Trophoblast cell (in vitro differentiated cells and primary cell): Measurements from ENCODE around the gene FAM90A26.
"Not testable (repeated sequence)": the region's sequence is repeated elsewhere in the genome, so short reads cannot be mapped to it uniquely, and the experiment has no call there.

Source experiments
- DNase-seq, 2 donors: peaks; one replicate each; pipeline ENCODE4 v3.0.0-alpha.2; 2016
- H2AFZ ChIP-seq: 2 replicates; pipeline ENCODE4 v1.6.1; 2013; ENCODE audit warnings: low read length, moderate library complexity, mild to moderate bottlenecking; ENCODE audit not compliant: insufficient read depth, poor library complexity
- H2AK5ac ChIP-seq: 2 replicates; pipeline ENCODE4 v1.6.1; 2013; ENCODE audit warnings: mild to moderate bottlenecking, low read length
- H2BK120ac ChIP-seq: 2 replicates; pipeline ENCODE4 v1.6.1; 2013; ENCODE audit warnings: low read length, mild to moderate bottlenecking, moderate library complexity; ENCODE audit not compliant: insufficient read depth, poor library complexity
- H2BK12ac ChIP-seq: 2 replicates; pipeline ENCODE4 v1.6.1; 2013; ENCODE audit warnings: mild to moderate bottlenecking, low read length, moderate library complexity
- H2BK5ac ChIP-seq: 2 replicates; pipeline ENCODE4 v1.6.1; 2013; ENCODE audit warnings: low read length, low read depth, moderate library complexity, mild to moderate bottlenecking; ENCODE audit not compliant: poor library complexity
- H3K14ac ChIP-seq: 2 replicates; pipeline ENCODE4 v1.6.1; 2013; ENCODE audit warnings: mild to moderate bottlenecking, low read length
- H3K18ac ChIP-seq: 2 replicates; pipeline ENCODE4 v1.6.1; 2013; ENCODE audit warnings: mild to moderate bottlenecking, low read length
- H3K23ac ChIP-seq: 2 replicates; pipeline ENCODE4 v1.6.1; 2013; ENCODE audit warnings: low read length
- H3K27ac ChIP-seq: 2 replicates; pipeline ENCODE4 v1.5.1; 2013; ENCODE audit warnings: low read depth, mild to moderate bottlenecking, inconsistent platforms, low read length, moderate library complexity
- H3K27me3 ChIP-seq: 2 replicates; pipeline ENCODE4 v1.6.1; 2013; ENCODE audit warnings: inconsistent platforms, mild to moderate bottlenecking, low read length, moderate library complexity; ENCODE audit not compliant: insufficient read depth
- H3K36me3 ChIP-seq, 2 experiments: 1 replicate in 1 of 2; 2 replicates in 1 of 2; pipeline ENCODE4 v1.6.1; 2013; ENCODE audit warnings: low read length in 2 of 2, mild to moderate bottlenecking in 2 of 2, moderate library complexity in 1 of 2; ENCODE audit not compliant: insufficient read depth in 2 of 2, control insufficient read depth in 1 of 2
- H3K4ac ChIP-seq: 2 replicates; pipeline ENCODE4 v1.6.1; 2013; ENCODE audit warnings: low read depth, mild to moderate bottlenecking, low read length, moderate library complexity
- H3K4me1 ChIP-seq, 2 experiments: 1 replicate in 1 of 2; 2 replicates in 1 of 2; pipeline ENCODE4 v1.6.1; 2013; ENCODE audit warnings: low read length in 2 of 2, mild to moderate bottlenecking in 2 of 2, moderate library complexity in 1 of 2; ENCODE audit not compliant: insufficient read depth in 2 of 2, control insufficient read depth in 1 of 2
- H3K4me2 ChIP-seq: 2 replicates; pipeline ENCODE4 v1.6.1; 2013; ENCODE audit warnings: inconsistent platforms, mild to moderate bottlenecking, low read length, moderate library complexity
- H3K4me3 ChIP-seq: 2 replicates; pipeline ENCODE4 v1.5.1; 2013; ENCODE audit warnings: mild to moderate bottlenecking, low read depth, low read length, inconsistent platforms
- H3K79me1 ChIP-seq: one replicate; pipeline ENCODE4 v1.6.1; 2013; ENCODE audit warnings: low read length
- H3K79me2 ChIP-seq: 2 replicates; pipeline ENCODE4 v1.6.1; 2013; ENCODE audit warnings: low read length, mild to moderate bottlenecking; ENCODE audit not compliant: control insufficient read depth, insufficient read depth, poor library complexity
- H3K9ac ChIP-seq: 2 replicates; pipeline ENCODE4 v1.6.1; 2013; ENCODE audit warnings: mild to moderate bottlenecking, low read length
- H3K9me3 ChIP-seq: 2 replicates; pipeline ENCODE4 v1.6.1; 2013; ENCODE audit warnings: low read depth, mild to moderate bottlenecking, control low read depth, inconsistent platforms, low read length; ENCODE audit not compliant: insufficient read depth
- H4K12ac ChIP-seq: 2 replicates; pipeline ENCODE4 v1.6.1; 2013; ENCODE audit warnings: low read depth, mild to moderate bottlenecking, low read length, moderate library complexity
- H4K8ac ChIP-seq: 2 replicates; pipeline ENCODE4 v1.6.1; 2013; ENCODE audit warnings: low read depth, mild to moderate bottlenecking, low read length, moderate library complexity
- H4K91ac ChIP-seq: one replicate; pipeline ENCODE4 v1.6.1; 2013; ENCODE audit warnings: low read depth, mild to moderate bottlenecking, low read length, moderate library complexity
- WGBS: extraction: QIAGEN DNeasy Blood & Tissue Kit; methylation state at CpG from one replicate; pipeline ENCODE4 v1.1.7; 2013; ENCODE audit warnings: missing lambda C conversion rate; ENCODE audit not compliant: insufficient read length, insufficient coverage; ENCODE audit errors: extremely low coverage; 5-methylcytosine and 5-hydroxymethylcytosine counted together

FAM90A26 gene

GRCh38 chr4:9147368-9147767 is 22.8 kb upstream of the FAM90A26 start:
- not testable (repeated sequence) for H2BK120ac ChIP-seq, H3K79me1 ChIP-seq, H4K91ac ChIP-seq, H3K9me3 ChIP-seq, H3K4me3 ChIP-seq, H3K4me2 ChIP-seq, H3K36me3 ChIP-seq, H2BK12ac ChIP-seq, H2BK5ac ChIP-seq, H4K12ac ChIP-seq, H3K14ac ChIP-seq, H3K27me3 ChIP-seq, H3K18ac ChIP-seq, H3K4ac ChIP-seq, H3K79me2 ChIP-seq, H3K4me1 ChIP-seq, H3K27ac ChIP-seq, H2AFZ ChIP-seq, H4K8ac ChIP-seq, DNase-seq, H3K9ac ChIP-seq, H2AK5ac ChIP-seq, H3K23ac ChIP-seq
- WGBS, result no CpG with 5 or more reads among the region's 4 CpGs

GRCh38 chr4:9148611-9149409 is 21.4 kb upstream of the FAM90A26 start:
- H3K14ac ChIP-seq, H2AFZ ChIP-seq, H3K27me3 ChIP-seq, H3K9ac ChIP-seq, H3K79me1 ChIP-seq, H3K27ac ChIP-seq, H3K4me2 ChIP-seq, H3K23ac ChIP-seq, H3K4me1 ChIP-seq, H4K91ac ChIP-seq, H2BK12ac ChIP-seq, DNase-seq, H2BK5ac ChIP-seq, H4K8ac ChIP-seq, H2BK120ac ChIP-seq, H3K18ac ChIP-seq, H3K9me3 ChIP-seq, H2AK5ac ChIP-seq, H4K12ac ChIP-seq, H3K36me3 ChIP-seq, H3K4me3 ChIP-seq, H3K79me2 ChIP-seq, H3K4ac ChIP-seq: not testable (repeated sequence)
- no CpG with 5 or more reads among the region's 7 CpGs for WGBS

DNA sequence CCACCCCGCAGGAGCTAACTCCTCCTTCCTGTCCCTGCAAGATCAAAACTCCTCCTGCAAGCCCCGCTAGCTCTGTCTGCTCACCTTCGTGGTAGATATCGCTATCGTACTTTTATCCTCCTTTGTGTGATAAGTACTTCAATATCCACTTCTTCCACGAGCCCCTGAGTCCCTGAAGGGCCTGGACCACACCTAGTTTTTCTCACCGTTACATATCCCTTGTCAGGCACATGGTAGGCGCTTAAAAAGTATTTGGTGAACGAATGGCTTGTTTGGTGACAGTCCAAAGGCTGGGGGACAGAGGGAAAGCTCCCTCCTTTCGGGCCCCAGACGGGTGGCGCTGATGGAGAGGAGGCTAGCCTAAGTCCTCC is 18.4 kb upstream of the FAM90A26 start:
- H3K79me2 ChIP-seq, H4K12ac ChIP-seq, H2BK5ac ChIP-seq, H3K27me3 ChIP-seq, H2AK5ac ChIP-seq, H3K18ac ChIP-seq, H3K23ac ChIP-seq, H3K36me3 ChIP-seq, H3K4me1 ChIP-seq, H2BK120ac ChIP-seq, H2BK12ac ChIP-seq, DNase-seq, H3K79me1 ChIP-seq, H3K9me3 ChIP-seq: not testable (repeated sequence)
- H3K27ac ChIP-seq, result peak overlapping the region; percentile 53
- H3K9ac ChIP-seq, result peak overlapping the region; percentile 79
- peak overlapping the region; percentile 73 for H3K4me3 ChIP-seq
- peak overlapping the region; percentile 31 for H4K8ac ChIP-seq
- peak overlapping the region; percentile 57 for H3K14ac ChIP-seq
- peak overlapping the region; percentile 88 for H3K4me2 ChIP-seq
- H4K91ac ChIP-seq, result peak overlapping the region; percentile 18
- H3K4ac ChIP-seq, result peak overlapping the region; percentile 14
- WGBS, result no CpG with 5 or more reads among the region's 12 CpGs
- H2AFZ ChIP-seq, result peak overlapping the region; percentile 50

- H3K9ac ChIP-seq, H2BK12ac ChIP-seq: not testable (repeated sequence)
Measured at GRCh38 chr4:9152180-9153007, 17.8 kb upstream of the FAM90A26 start.

More at GRCh38 chr4:9152180-9153007, 17.8 kb upstream of the FAM90A26 start:
- peak overlapping the region; percentile 73 for H3K4me3 ChIP-seq
- H2AK5ac ChIP-seq, H2BK120ac ChIP-seq, H3K36me3 ChIP-seq, H3K79me1 ChIP-seq, H3K18ac ChIP-seq, H3K9me3 ChIP-seq, H4K12ac ChIP-seq, H3K23ac ChIP-seq, H3K79me2 ChIP-seq, H3K4me1 ChIP-seq, H3K27me3 ChIP-seq, H3K4ac ChIP-seq: not testable (repeated sequence)
- H4K8ac ChIP-seq, result peak overlapping the region; percentile 31
- peak overlapping the region; percentile 73 for H2BK5ac ChIP-seq
- peak overlapping the region; percentile 88 for H3K4me2 ChIP-seq
- peak overlapping the region; percentile 18 for H4K91ac ChIP-seq
- H2AFZ ChIP-seq, result peak overlapping the region; percentile 50
- WGBS, result no CpG with 5 or more reads among the region's 63 CpGs
- DNase-seq, result peak; percentile 54 to 66
- H3K14ac ChIP-seq, result peak overlapping the region; percentile 57
- H3K27ac ChIP-seq, result peak overlapping the region; percentile 76
